Measurements from ENCODE around the gene AFMID. TPM values are rescaled to one million over a fixed set of nuclear protein-coding genes. Genes with fewer than 3 reads are reported as not detected.
"Not testable (repeated sequence)": the region's sequence is repeated elsewhere in the genome, so short reads cannot be mapped to it uniquely, and the experiment has no call there.

Gene AFMID
- total RNA-seq, 1 experiment from 2014 or later: 104 TPM

DNA sequence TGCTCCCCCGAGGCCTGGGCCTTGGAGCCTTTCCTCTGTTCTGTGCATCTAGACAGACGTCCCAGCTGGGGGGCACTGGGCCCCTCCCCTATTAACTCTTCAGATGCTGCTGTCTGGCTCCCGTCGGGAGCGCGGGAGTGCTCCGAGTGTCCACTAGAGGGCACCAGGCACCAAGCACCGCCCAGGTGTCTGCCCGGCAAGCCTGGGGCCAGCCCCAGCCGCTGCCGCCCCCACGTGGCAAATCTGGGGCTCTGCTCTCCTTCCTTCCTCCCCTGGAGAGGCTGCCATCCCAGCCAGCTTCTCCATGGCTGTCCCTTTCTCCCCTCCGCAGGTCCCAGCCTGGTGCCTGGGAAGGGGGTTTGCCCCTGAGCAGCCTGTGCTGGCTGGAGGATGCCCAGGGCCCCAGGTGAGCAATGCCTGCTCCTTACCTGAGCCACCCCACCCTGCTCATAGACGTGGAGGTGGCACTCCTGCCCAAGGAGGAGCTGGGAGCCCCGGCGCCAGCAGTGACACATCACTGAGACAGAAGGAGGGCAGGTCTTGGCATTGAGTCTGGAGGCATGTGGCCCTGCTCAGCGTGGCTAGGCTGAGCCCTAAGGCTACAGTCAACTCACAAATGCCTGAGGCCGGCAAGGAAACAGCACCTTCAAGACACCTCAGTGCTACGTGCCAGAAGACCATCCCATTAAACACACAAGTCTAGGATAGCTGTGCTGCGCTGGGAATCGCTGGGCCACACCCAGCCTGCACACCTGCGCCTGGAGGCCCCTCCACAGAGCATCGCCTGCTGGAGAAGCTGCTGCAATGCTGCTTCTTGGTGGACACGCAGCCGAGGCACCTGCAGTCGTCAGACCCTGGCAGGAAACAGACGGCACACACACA, 64.0 kb downstream of the AFMID start:
- H3K27me3 ChIP-seq (ENCODE audit: low read length): no peaks in the 10 kb centered on the region
- H3K4me1 ChIP-seq (ENCODE audit: low read length): peaks cover 28% of the 10 kb centered on the region
- no peak overlapping the region for H3K27ac ChIP-seq (ENCODE audit: low read length)
- no peaks in the 10 kb centered on the region for H3K9me3 ChIP-seq (ENCODE audit: low read length)
- H3K9me2 ChIP-seq (replicated peaks; ENCODE audit: insufficient read depth, low read length): no peaks in the 10 kb centered on the region
- peak overlapping the region; percentile 2 for H3K4me2 ChIP-seq (ENCODE audit: low read depth, low read length, poor library complexity, severe bottlenecking)
- no peaks in the 10 kb centered on the region for H3K79me2 ChIP-seq (ENCODE audit: low read length)
- no peak overlapping the region for H2AFZ ChIP-seq (ENCODE audit: low read length)
- peak; percentile 93 for DNase-seq
- no peak overlapping the region for H3K4me3 ChIP-seq (ENCODE audit: low read length)
- no peaks in the 10 kb centered on the region for H4K20me1 ChIP-seq (ENCODE audit: insufficient read depth, low read depth, low read length)
- no peaks in the 10 kb centered on the region for H3K36me3 ChIP-seq (ENCODE audit: insufficient read depth, low read length)
- H3K9ac ChIP-seq (ENCODE audit: low read length): no peak overlapping the region

DNA sequence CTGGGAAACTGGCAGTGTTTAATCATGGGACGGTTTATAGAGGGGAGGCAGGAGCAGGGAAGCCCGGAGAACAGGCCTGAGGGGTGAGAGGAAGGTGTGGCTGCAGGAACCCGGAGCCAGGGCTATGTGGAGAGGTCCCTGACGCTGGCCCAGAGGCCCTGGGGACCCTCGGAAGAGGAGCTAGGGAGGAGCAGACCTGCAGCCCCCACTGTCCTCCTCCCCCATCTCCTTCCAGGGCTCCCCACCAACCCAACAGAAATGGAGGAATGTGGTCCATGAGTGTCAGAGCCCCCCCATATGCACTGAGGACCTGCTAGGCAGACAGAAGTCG, 64.6 kb downstream of the AFMID start:
- Histone ChIP-seq H3K79me2 (ENCODE audit: low read length) (no peaks in the 10 kb centered on the region), H3K4me1 (ENCODE audit: low read length) (peaks cover 28% of the 10 kb centered on the region), H3K4me3 (ENCODE audit: low read length) (no peak overlapping the region), H3K27ac (ENCODE audit: low read length) (no peak overlapping the region), H4K20me1 (ENCODE audit: insufficient read depth, low read depth, low read length) (no peaks in the 10 kb centered on the region), H3K36me3 (ENCODE audit: insufficient read depth, low read length) (no peaks in the 10 kb centered on the region), H3K9ac (ENCODE audit: low read length) (no peak overlapping the region), H3K4me2 (ENCODE audit: low read depth, low read length, poor library complexity, severe bottlenecking) (no peak overlapping the region), H3K27me3 (ENCODE audit: low read length) (no peaks in the 10 kb centered on the region), H2AFZ (ENCODE audit: low read length) (no peak overlapping the region), H3K9me3 (ENCODE audit: low read length) (no peaks in the 10 kb centered on the region), H3K9me2 (replicated peaks; ENCODE audit: insufficient read depth, low read length) (no peaks in the 10 kb centered on the region)
- no peak for DNase-seq

DNA sequence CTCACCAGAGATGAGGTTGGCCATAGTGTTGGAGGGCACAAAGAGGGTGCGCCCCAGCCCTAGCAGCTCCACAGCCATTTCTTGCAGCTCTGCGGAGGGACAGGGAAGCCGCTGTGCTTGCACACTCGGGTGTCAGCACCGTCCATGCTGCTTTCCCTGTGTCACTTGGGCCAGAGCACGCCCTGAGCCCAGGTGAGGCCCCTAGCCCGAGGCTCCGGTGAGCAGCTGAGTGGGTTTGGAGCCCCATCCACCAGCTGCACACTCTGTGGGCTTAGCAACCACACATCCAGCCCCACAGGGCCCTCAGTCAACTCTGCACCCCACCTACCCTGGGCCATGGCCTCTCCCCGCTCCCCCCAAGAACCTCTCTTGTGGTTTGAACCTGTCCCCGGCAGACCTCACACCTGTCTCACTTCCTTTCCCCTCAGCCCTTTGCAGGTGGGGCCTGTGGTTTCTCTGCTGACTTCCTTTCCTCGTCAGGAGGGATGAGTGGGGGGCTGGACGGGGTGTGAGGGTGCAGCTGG, 65.0 kb downstream of the AFMID start:
- H3K9me3 ChIP-seq (ENCODE audit: low read length): no peaks in the 10 kb centered on the region
- H3K79me2 ChIP-seq (ENCODE audit: low read length): no peaks in the 10 kb centered on the region
- no peaks in the 10 kb centered on the region for H3K27me3 ChIP-seq (ENCODE audit: low read length)
- H3K4me1 ChIP-seq (ENCODE audit: low read length): peaks cover 28% of the 10 kb centered on the region
- H3K27ac ChIP-seq (ENCODE audit: low read length): no peak overlapping the region
- H3K4me3 ChIP-seq (ENCODE audit: low read length): no peak overlapping the region
- H3K4me2 ChIP-seq (ENCODE audit: low read depth, low read length, poor library complexity, severe bottlenecking): no peak overlapping the region
- H3K9ac ChIP-seq (ENCODE audit: low read length): no peak overlapping the region
- no peak overlapping the region for H2AFZ ChIP-seq (ENCODE audit: low read length)
- H4K20me1 ChIP-seq (ENCODE audit: insufficient read depth, low read depth, low read length): no peaks in the 10 kb centered on the region
- no peaks in the 10 kb centered on the region for H3K36me3 ChIP-seq (ENCODE audit: insufficient read depth, low read length)
- DNase-seq: peak; percentile 47
- no peaks in the 10 kb centered on the region for H3K9me2 ChIP-seq (replicated peaks; ENCODE audit: insufficient read depth, low read length)

DNA sequence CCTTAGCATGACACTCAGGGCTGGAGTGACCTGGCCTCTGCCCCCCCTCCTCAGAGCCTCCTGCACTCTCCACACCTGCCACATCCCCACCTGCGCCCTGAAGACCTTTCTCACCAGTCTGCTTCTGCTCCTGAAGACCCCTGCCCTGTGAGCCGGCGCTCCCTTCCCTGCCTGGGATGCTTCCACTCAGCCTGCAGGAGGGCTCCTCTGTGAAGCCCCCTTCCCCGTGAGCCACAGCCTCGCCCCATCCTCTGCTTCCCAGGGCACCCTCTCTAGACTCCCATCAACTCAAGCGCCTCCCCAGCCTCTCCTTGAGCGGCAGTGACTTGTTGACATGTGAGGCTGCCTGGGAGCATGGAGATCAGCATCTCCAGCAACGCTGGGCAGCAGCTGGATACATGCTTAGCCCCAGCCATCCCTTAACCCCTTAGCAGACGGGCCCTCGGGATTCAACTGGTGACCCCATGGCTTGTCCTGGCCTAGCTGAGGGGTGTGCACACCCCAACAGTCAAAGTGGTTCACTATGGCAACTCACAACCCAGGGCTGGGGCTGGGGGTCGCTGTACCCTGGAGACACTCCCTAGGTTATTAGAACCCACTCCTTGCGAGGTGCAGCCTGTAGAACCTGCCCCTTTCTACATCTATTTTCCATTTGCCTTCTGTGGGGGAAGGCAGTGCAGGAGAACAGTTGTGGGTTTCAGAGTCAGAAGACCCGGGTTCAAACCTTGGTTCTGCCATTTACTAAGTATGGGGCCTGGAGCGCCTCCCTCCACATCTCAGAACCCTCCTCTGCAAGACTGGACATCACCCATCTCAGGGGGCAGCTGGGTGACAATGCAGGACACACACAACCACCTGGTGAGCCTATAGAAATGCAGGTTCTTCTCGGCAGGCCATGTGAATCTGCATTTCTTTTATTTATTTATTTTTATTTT, 65.8 kb downstream of the AFMID start:
- Histone ChIP-seq H3K4me1 (ENCODE audit: low read length) (peaks cover 28% of the 10 kb centered on the region), H3K79me2 (ENCODE audit: low read length) (no peaks in the 10 kb centered on the region), H3K36me3 (ENCODE audit: insufficient read depth, low read length) (no peaks in the 10 kb centered on the region), H3K27me3 (ENCODE audit: low read length) (no peaks in the 10 kb centered on the region), H3K9ac (ENCODE audit: low read length) (no peak overlapping the region), H4K20me1 (ENCODE audit: insufficient read depth, low read depth, low read length) (no peaks in the 10 kb centered on the region), H3K4me2 (ENCODE audit: low read depth, low read length, poor library complexity, severe bottlenecking) (no peak overlapping the region), H3K9me3 (ENCODE audit: low read length) (no peaks in the 10 kb centered on the region), H3K9me2 (replicated peaks; ENCODE audit: insufficient read depth, low read length) (no peaks in the 10 kb centered on the region), H3K4me3 (ENCODE audit: low read length) (no peak overlapping the region), H3K27ac (ENCODE audit: low read length) (no peak overlapping the region), H2AFZ (ENCODE audit: low read length) (no peak overlapping the region)
- DNase-seq: peak; percentile 45

DNA sequence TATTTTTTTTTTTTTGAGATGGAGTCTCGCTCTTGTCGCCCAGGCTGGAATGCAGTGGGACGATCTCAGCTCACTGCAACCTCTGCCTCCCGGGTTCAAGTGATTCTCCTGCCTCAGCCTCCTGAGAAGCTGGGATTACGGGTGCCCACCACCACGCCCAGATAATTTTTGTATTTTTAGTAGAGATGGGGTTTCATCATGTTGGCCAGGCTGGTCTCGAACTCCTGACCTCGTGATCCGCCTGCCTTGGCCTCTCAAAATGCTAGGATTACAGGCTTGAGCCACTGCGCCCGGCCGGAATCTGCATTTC, 66.4 kb downstream of the AFMID start:
- peaks cover 28% of the 10 kb centered on the region for H3K4me1 ChIP-seq (ENCODE audit: low read length)
- H3K27me3 ChIP-seq (ENCODE audit: low read length); H4K20me1 ChIP-seq (ENCODE audit: insufficient read depth, low read depth, low read length); H3K9me3 ChIP-seq (ENCODE audit: low read length); H3K79me2 ChIP-seq (ENCODE audit: low read length); DNase-seq; H3K4me2 ChIP-seq (ENCODE audit: low read depth, low read length, poor library complexity, severe bottlenecking); H3K9me2 ChIP-seq (replicated peaks; ENCODE audit: insufficient read depth, low read length); H2AFZ ChIP-seq (ENCODE audit: low read length); H3K36me3 ChIP-seq (ENCODE audit: insufficient read depth, low read length); H3K9ac ChIP-seq (ENCODE audit: low read length); H3K4me3 ChIP-seq (ENCODE audit: low read length); H3K27ac ChIP-seq (ENCODE audit: low read length): not testable (repeated sequence)

DNA sequence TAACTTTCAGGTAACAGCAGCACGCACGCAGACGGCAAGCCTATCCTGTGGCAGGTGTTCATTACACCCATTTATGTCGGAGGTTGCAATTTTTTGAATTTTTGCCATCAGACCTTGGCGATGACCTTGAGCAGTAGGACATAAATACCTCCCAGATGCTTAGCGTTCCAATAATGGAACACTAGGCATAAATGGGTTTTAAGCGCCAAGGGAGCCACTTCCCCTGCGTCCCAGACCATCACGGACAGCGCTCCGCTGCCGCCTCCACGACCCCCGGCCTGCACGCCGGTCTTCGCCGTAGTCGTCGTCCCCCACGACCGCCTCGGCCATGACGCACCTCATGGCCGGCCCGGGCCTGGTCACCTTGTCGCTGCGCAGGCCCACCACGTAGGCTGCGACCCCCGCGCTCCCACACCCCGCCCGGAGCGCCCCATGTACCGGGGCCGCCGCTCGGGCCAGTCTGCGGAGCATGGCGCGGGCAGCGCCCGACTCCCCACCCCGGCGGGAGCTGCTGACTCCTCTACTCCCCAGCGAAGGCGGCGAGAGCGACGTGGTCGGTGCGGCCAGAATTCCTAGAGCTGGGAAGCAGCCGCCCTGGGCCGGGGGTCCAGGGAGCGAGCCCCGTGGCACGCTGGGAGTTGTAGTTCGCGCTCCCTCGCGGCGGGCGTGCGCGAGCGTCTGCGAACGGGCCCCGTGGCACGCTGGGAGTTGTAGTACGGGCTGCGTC, 66.9 kb downstream of the AFMID start:
- no peaks in the 10 kb centered on the region; the same call in 1 of the 2 replicates for H4K20me1 ChIP-seq (ENCODE audit: insufficient read depth, low read depth, low read length)
- peaks cover 28% of the 10 kb centered on the region for H3K4me1 ChIP-seq (ENCODE audit: low read length)
- no peaks in the 10 kb centered on the region for H3K9me2 ChIP-seq (replicated peaks; ENCODE audit: insufficient read depth, low read length)
- H3K79me2 ChIP-seq (ENCODE audit: low read length): no peaks in the 10 kb centered on the region
- no peak overlapping the region for H2AFZ ChIP-seq (ENCODE audit: low read length)
- H3K9me3 ChIP-seq (ENCODE audit: low read length): no peaks in the 10 kb centered on the region
- 0 out of 2 replicates have a peak overlapping the region, but pooled peaks have one; percentile 18 for H3K9ac ChIP-seq (ENCODE audit: low read length)
- H3K4me2 ChIP-seq (ENCODE audit: low read depth, low read length, poor library complexity, severe bottlenecking): peak overlapping the region; percentile 64
- peak; percentile 85 for DNase-seq
- no peaks in the 10 kb centered on the region for H3K27me3 ChIP-seq (ENCODE audit: low read length)
- H3K4me3 ChIP-seq (ENCODE audit: low read length): peak overlapping the region; percentile 63
- no peak overlapping the region for H3K27ac ChIP-seq (ENCODE audit: low read length)
- no peaks in the 10 kb centered on the region for H3K36me3 ChIP-seq (ENCODE audit: insufficient read depth, low read length)

DNA sequence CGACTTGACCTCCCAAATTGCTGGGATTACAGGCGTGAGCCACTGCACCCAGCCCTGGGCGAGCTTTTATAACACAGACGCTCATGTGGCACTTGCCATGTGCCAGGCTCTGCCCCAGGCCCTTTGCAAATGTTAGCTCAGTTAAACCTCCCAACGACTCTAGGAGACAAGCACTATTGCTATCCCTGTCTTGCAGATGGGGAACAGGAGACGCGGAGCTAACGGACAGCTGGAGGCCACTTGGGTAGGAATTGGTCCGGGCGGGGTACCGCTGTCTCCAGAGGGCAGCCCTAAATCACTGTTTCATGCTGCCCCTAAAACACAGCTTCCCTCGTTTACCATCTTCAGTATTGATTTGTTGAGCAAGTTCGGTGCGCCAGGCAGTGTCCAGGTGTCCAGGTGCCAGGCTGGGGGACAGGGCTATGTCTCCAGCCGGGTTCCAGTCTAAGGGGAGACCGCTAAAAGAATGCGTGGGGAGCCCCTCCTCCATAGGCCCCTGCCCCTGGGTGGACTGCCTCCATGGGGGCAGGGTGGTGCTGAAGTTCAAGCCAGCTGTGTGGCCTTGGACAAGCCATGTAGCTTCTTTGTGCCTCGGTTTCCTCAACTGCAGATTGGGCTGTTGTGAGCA, 68.0 kb downstream of the AFMID start:
- Histone ChIP-seq H3K9me2 (replicated peaks; ENCODE audit: insufficient read depth, low read length) (no peaks in the 10 kb centered on the region), H3K36me3 (ENCODE audit: insufficient read depth, low read length) (no peaks in the 10 kb centered on the region), H4K20me1 (ENCODE audit: insufficient read depth, low read depth, low read length) (no peaks in the 10 kb centered on the region; the same call in 1 of the 2 replicates), H3K4me1 (ENCODE audit: low read length) (peaks cover 28% of the 10 kb centered on the region), H3K4me3 (ENCODE audit: low read length) (no peak overlapping the region), H3K9ac (ENCODE audit: low read length) (no peak overlapping the region), H3K4me2 (ENCODE audit: low read depth, low read length, poor library complexity, severe bottlenecking) (no peak overlapping the region), H3K9me3 (ENCODE audit: low read length) (no peaks in the 10 kb centered on the region), H3K79me2 (ENCODE audit: low read length) (no peaks in the 10 kb centered on the region), H3K27ac (ENCODE audit: low read length) (no peak overlapping the region), H2AFZ (ENCODE audit: low read length) (no peak overlapping the region), H3K27me3 (ENCODE audit: low read length) (no peaks in the 10 kb centered on the region)
- no peak for DNase-seq
